ENCODE results near the gene CXCL11.
A peak's percentile ranks its signal among the peaks of the same experiment; 100 is the strongest.

Gene CXCL11

GRCh38 chr4:75995727-75996126 lies 40.1 kb downstream of the CXCL11 start:
- TF ChIP-seq POLR2A (IDR thresholded peaks at IDR 0.05; ENCODE audit: low read depth, low read length) (no peak), TAF1 (IDR thresholded peaks at IDR 0.05; ENCODE audit: borderline replicate concordance, low read depth, low read length) (no peak), POLR2AphosphoS5 (IDR thresholded peaks at IDR 0.05; ENCODE audit: low read depth, low read length) (no peak)
- peak; percentile 70 for FAIRE-seq
- DNase-seq (ENCODE audit: insufficient read length) = no peak

- DNase-seq (ENCODE audit: insufficient read length) (no peak), FAIRE-seq (no peak)
- no peak for TF ChIP-seq POLR2A (IDR thresholded peaks at IDR 0.05; ENCODE audit: low read depth, low read length)
Observed at GRCh38 chr4:75992462-75992861, 43.4 kb downstream of the CXCL11 start.

DNA sequence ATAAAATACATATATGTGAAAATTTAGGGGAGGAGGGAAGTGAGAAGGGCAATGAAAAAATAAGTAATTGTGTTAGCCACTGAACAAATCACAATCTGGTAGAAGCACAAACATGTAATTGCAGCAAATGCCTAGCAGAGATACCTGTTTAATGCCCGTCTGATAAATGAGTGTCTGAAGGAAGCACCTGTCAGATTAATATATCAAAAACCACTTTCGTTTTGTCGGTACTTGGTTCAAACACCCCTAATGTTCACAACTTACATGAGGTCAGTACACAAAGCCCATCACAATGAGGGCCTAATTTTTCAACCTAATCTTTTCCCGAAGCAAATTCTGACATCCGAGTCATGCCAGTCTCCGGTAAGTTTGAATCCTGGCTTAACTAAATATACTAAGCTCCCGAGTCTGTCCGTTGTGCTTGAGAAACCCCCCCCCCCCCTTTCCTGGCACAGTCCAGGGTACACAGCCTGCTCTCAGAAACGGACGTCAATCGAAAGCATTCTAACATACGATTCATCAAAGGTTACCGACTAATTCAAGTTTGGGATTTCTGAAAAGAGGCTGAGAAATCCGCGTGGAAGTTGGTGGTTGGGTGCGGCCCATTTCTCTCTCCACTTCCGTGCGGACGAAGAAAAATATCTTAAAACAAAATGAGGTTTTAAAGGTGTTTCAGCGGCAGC lies 45.9 kb downstream of the CXCL11 start:
- TF ChIP-seq POLR2AphosphoS5 (IDR thresholded peaks at IDR 0.05; ENCODE audit: low read depth, low read length) (no peak), TAF1 (IDR thresholded peaks at IDR 0.05; ENCODE audit: borderline replicate concordance, low read depth, low read length) (no peak), POLR2A (IDR thresholded peaks at IDR 0.05; ENCODE audit: low read depth, low read length) (no peak)
- FAIRE-seq (peak; percentile 60), DNase-seq (ENCODE audit: insufficient read length) (no peak)

DNA sequence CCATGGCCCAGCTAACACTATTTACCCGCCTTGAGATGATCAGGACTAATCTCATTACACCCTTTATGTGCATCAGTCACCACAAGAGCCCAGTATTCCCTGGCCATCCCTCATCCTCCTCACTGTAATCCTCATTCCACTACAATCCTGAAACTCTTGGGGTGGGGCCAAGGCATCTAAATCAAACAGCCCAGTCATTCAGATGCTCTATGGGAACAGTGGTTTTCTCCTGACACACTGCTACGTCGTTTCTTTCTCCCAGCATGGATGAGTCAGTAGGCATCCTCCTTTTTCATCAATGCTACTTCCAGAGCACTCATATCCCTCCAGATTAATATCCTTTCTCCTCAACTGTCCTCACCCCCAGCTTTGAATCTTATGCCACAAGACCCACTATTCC lies 50.8 kb downstream of the CXCL11 start:
- TF ChIP-seq POLR2AphosphoS5 (IDR thresholded peaks at IDR 0.05; ENCODE audit: low read depth, low read length) (no peak), POLR2A (IDR thresholded peaks at IDR 0.05; ENCODE audit: low read depth, low read length) (no peak), TAF1 (IDR thresholded peaks at IDR 0.05; ENCODE audit: borderline replicate concordance, low read depth, low read length) (no peak)
- DNase-seq (ENCODE audit: insufficient read length) = no peak
- FAIRE-seq = no peak
